GM21576 (cell line): ENCODE results near the gene PAM16.
"Not testable (repeated sequence)": the region's sequence is repeated elsewhere in the genome, so short reads cannot be mapped to it uniquely, and the experiment has no call there.

Experiments used
- ATAC-seq: cut with Tn5 transposase; IDR thresholded peaks from one replicate; pipeline ENCODE4 v1.9.1; 2021; ENCODE audit warnings: mild to moderate bottlenecking, moderate library complexity; ENCODE audit not compliant: unreplicated experiment

Gene PAM16

GRCh38 chr16:4353675-4354074 lies 2.6 kb upstream of the PAM16 start:
- no peak for ATAC-seq

- no peak for ATAC-seq
Observed at GRCh38 chr16:4352843-4353242, 1.7 kb upstream of the PAM16 start.

- ATAC-seq: no peak
Observed at GRCh38 chr16:4351880-4352279, 759 bp upstream of the PAM16 start.

- no peak for ATAC-seq
Observed at GRCh38 chr16:4350365-4350786, 745 bp downstream of the PAM16 start.

GRCh38 chr16:4349332-4349731 lies 1.8 kb downstream of the PAM16 start:
- no peak for ATAC-seq

DNA sequence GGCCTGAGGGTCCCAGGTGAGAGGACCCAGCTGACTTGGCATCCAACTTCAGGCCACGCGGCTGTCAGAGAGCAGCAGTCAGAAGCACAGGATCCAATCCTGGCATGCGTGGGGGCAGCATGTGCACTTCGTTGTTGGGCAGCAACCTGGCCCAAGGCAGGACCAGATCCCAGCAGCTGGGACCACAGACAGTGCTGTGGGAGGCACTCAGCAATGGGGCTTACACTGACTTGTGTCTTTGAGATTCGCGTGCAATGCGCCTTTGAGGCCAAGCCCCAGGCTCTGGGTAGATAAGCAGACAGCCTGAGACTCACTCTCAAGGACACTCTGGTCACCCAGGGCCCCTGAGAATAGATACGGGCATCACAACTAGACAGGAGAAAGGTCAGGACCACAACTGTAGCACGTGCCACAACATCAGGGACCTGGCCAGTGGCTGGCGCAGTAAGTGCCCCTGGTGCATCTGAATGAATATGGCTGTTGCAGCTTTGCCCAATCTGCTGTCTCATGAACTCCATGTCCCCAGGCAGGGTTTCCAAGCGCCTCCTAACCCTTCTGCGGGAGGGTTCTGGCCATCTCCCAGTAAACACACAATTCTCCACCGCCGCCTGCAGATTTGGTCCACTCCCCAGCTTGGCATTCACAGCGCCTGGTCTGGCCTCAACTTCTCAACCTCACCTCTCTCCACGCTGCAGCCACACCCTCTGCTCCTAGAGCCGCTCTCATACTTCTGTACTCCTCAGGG lies 3.2 kb downstream of the PAM16 start:
- no peak for ATAC-seq

GRCh38 chr16:4347010-4347409 lies 4.1 kb downstream of the PAM16 start:
- no peak for ATAC-seq

DNA sequence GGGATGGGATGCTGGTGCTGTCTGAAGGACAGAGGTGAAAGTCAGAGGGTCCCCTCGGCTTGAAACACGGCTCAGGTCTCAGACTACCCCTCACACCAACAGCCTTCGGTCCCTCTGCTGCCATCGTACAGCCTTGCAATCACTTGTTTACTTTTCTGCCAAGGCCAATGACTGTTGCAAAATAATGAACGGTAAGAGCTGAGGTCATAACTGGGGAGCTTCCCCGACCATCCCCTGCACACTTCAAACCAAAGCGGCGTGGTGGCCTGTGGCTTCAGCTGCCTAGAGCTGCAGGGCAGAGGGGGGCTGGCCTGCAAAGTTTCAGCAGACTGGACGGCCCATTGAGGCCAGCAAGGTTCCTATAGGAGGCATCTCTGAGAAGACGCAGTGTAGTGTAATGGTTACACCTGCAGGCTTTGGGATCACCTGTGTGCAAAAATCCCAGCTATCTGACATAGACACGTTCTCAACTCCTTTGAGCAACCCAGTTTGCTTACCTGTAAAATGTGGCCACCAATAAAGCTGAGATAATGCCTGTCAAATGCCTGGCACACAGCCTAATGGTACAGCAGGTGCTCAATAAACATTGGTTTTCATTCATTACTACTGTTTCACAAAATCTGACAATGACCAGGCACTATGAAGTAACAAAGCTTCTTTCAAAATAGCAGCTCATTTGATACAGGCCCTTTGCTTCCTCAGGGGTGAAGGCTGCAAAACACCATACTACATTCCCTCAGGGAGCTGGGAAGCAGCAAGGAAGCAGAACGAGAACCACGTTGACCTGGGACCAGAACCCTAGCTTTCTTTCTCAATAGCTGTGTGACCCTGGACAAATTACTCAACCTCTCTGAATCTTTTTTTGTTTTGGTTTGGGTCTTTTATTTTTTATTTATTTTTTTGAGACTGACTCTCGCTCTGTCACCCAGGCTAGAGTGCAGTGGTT lies 5.0 kb downstream of the PAM16 start:
- no peak for ATAC-seq

GRCh38 chr16:4344983-4345835 lies 5.9 kb downstream of the PAM16 start:
- ATAC-seq: no peak

GRCh38 chr16:4344300-4344982 lies 6.7 kb downstream of the PAM16 start:
- ATAC-seq: not testable (repeated sequence)

GRCh38 chr16:4342866-4343744 lies 8.0 kb downstream of the PAM16 start:
- no peak for ATAC-seq

DNA sequence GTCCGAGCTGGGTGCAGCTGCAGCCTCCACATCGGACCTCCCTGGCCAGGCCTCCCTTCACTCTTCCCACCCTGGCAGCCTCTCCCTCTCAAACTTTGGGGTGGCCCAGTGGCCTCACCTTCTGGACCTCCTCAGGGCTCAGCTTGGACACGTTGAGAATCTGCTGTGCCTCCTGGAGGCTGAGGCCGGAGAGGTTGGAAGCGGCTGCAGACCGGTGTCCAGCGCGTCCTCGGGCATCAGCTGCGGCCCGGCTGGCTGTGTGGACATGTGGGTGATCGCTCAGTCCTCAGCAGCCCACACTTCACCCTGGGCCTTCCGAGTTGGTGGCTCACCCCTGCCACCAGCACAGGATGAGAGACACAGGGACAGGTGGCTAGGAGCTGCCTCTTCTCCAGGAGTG lies 9.9 kb downstream of the PAM16 start:
- no peak for ATAC-seq

DNA sequence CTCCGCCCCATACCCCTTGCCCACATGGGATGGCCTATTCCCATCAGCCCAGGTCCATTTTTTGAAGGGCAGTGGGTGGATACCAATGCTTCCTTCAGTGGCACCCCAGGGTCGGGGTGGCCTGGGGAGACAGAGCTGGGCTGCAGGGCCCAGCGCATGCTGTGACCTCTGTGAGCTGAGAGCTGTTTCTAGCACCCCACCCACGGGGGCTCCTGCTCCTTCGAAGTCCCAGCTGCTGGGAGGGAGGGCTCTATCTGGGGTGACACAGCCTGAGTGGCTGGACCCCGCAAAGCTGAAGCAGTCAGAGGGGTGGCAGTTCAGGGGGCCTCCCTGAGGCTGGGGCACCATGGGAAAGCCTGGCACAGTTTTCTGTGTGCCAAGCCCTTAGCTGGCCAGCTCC lies 10.7 kb downstream of the PAM16 start:
- ATAC-seq: no peak

- ATAC-seq: no peak
Observed at GRCh38 chr16:4339909-4340308, 11.2 kb downstream of the PAM16 start.

GRCh38 chr16:4339455-4339854 lies 11.7 kb downstream of the PAM16 start:
- ATAC-seq: no peak

DNA sequence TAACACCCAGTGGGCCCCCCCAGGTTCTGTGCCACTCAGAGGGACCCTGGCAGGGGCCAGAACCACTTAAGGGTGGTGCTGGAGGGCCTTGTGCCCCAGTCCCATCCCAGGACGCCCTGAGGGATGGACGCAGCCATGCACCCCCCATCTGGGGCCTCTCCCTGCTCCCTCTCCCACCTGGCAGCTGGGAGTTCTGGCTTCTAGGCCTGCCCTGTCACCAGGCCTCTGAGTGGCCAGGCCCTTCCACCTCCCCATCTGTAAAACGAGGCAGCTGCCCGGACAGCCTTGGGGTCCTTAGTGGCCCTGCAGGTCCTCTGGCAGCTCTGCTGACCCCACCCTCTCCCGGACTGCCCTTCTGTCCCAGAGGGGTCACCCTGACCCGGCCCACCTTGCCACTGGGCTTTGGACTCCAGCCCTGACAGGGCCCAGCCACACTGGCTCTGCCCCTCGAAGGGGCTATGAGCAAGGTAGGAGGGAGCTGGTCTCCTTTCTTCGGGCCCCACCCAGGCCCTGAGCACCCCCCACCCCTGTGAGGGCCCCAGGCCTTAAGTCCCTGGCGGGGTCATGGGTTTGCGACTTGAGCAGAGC lies 12.3 kb downstream of the PAM16 start:
- ATAC-seq: no peak

DNA sequence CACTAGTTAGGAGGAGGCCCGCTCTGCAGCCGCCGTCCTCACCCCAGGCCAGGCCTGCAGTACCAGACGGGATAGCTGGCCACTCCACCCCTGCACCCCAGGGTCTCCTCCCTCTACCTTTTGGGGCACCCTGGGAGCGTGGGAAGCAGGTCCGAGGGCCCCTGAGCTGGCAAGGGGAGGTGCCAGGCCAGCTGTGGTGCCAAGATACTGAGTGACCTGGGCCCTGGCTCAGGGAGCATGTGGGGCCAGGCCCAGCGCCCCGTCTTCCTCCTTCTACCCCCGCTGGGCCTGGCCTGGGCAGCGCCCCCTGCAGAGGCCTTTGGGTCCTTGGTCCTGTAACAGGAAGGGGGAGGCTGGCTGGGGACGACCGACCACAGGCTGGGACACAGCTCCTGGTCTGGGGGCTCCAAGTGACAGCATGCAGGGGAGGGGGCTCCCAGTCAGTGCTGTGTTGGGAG lies 13.0 kb downstream of the PAM16 start:
- no peak for ATAC-seq

GRCh38 chr16:4337540-4338088 lies 13.5 kb downstream of the PAM16 start:
- no peak for ATAC-seq
